Measurements from ENCODE around the gene E2F3. TPM values are rescaled to one million over a fixed set of nuclear protein-coding genes. Genes with fewer than 3 reads are reported as not detected.
"Not testable (repeated sequence)": the region's sequence is repeated elsewhere in the genome, so short reads cannot be mapped to it uniquely, and the experiment has no call there.

The E2F3 gene
- total and polyA plus RNA-seq, 9 donors = 2.5 to 13.2 (median 8.7) TPM

DNA sequence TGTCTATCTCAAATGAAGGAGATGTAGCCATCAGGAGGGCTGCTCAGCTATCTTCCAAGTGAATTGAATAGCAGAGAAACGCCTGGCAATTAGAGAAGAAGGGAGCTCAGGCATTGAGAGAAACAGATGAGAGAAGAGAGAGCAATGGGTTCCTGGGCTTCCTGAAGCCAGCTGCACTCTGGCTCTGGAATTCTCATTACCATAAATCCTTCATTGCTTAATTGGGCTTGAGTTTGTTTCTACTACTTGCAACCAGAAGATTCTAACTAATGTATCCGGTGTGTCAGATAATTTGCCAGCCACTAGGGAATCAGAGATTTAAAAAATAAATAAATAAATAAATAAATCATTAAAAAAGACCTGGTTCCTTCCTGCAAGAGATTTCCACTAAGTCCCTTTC, 107.5 kb downstream of the E2F3 start:
- no peaks in the 10 kb centered on the region for H3K36me3 ChIP-seq (ENCODE audit: control insufficient read depth, insufficient read depth, low read length)
- no peak overlapping the region for H3K4me3 ChIP-seq (ENCODE audit: low read length)
- H3K9me3 ChIP-seq (replicated peaks; ENCODE audit: control insufficient read depth, low read depth, low read length) = no peaks in the 10 kb centered on the region
- DNase-seq = no peak
- no peak overlapping the region for H3K27ac ChIP-seq (ENCODE audit: low read length)
- no CpG with 5 or more reads among the region's 2 CpGs for WGBS (ENCODE audit: insufficient coverage)
- H3K4me1 ChIP-seq (ENCODE audit: control insufficient read depth, insufficient read depth, low read length) = no peaks in the 10 kb centered on the region
- no peaks in the 10 kb centered on the region for H3K27me3 ChIP-seq (ENCODE audit: control insufficient read depth, insufficient read depth, low read length)

DNA sequence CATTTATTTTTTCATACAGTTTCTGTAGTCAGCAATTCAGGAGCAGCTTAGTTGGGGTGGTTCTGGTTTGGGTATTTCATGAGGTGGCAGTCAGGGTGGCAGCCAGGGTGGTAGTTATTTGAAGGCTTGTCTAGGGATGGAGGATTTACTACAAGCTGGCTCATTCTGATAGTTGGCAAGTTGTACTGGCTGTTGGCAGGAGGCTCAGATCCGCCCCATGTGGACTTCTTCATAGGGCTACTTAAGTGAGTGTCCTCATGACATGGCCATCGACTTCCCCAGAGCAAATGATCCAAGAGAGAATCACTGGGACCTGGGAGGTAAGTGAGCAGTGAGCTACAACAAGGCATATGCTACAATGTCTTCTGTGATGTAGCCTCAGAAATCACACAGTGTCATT, 110.2 kb downstream of the E2F3 start:
- Histone ChIP-seq H3K27ac (ENCODE audit: low read length) (no peak overlapping the region), H3K36me3 (ENCODE audit: control insufficient read depth, insufficient read depth, low read length) (no peaks in the 10 kb centered on the region), H3K4me3 (ENCODE audit: low read length) (no peak overlapping the region), H3K27me3 (ENCODE audit: control insufficient read depth, insufficient read depth, low read length) (no peaks in the 10 kb centered on the region), H3K4me1 (ENCODE audit: control insufficient read depth, insufficient read depth, low read length) (no peaks in the 10 kb centered on the region), H3K9me3 (replicated peaks; ENCODE audit: control insufficient read depth, low read depth, low read length) (no peaks in the 10 kb centered on the region)
- no peak for DNase-seq
- 100% methylated on average over 1 of the region's 2 CpGs for WGBS (ENCODE audit: insufficient coverage)

DNA sequence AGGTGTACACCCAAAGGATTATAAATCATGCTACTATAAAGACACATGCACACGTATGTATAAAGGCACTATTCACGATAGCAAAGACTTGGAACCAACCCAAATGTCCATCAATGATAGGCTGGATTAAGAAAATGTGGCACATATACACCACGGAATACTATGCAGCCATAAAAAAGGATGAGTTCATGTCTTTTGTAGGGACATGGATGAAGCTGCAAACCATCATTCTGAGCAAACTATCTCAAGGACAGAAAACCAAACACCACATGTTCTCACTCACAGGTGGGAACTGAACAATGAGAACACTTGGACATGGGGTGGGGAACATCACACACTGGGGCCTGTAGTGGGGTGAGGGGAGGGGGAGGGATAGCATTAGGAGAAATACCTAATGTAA, 123.5 kb downstream of the E2F3 start:
- not testable (repeated sequence) for H3K27ac ChIP-seq (ENCODE audit: low read length); H3K4me3 ChIP-seq (ENCODE audit: low read length); H3K4me1 ChIP-seq (ENCODE audit: control insufficient read depth, insufficient read depth, low read length); H3K27me3 ChIP-seq (ENCODE audit: control insufficient read depth, insufficient read depth, low read length); DNase-seq; H3K36me3 ChIP-seq (ENCODE audit: control insufficient read depth, insufficient read depth, low read length); H3K9me3 ChIP-seq (replicated peaks; ENCODE audit: control insufficient read depth, low read depth, low read length)
- WGBS (ENCODE audit: insufficient coverage) = no CpG with 5 or more reads among the region's 3 CpGs

DNA sequence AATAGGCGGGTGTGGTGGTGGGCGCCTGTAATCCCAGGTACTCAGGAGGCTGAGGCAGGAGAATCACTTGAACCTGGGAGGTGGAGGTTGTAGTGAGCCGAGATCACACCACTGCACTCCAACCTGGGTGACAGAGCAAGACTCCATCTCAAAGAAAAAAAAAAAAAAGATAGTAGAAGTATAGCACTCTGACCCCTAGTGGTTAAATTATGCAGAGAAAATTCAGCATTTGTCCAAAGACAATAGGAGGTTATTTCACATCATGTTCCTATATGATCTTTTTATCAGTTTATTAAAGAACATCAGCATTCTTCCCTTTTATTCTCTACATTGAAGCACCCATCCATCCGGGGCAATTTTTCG, 127.4 kb downstream of the E2F3 start:
- not testable (repeated sequence) for H3K4me1 ChIP-seq (ENCODE audit: control insufficient read depth, insufficient read depth, low read length)

DNA sequence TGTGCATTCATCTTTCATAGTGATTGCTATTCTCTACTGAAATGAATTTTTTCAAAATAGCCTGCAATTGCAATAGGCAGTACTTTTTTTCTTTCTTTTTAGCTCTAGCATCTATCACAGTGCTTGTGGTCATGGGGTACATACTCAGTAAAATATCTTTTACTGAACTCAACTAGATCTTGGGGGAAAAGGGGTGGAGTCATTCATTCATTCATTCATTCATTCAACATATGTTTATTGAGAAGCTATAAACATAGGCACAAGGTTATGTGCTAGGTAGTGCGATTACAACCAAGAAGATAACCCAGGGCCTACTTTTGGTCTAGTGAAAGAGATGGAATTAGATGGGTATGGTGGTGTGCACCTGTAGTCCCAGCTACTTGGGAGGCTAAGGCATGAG, 131.2 kb downstream of the E2F3 start:
- H3K27ac ChIP-seq (ENCODE audit: low read length) = no peak overlapping the region
- no peak overlapping the region for H3K4me3 ChIP-seq (ENCODE audit: low read length)
- H3K4me1 ChIP-seq (ENCODE audit: control insufficient read depth, insufficient read depth, low read length) = peaks cover 11% of the 10 kb centered on the region
- DNase-seq = no peak
- WGBS (ENCODE audit: insufficient coverage) = no CpG with 5 or more reads among the region's 1 CpG
- no peaks in the 10 kb centered on the region for H3K9me3 ChIP-seq (replicated peaks; ENCODE audit: control insufficient read depth, low read depth, low read length)
- peaks cover 7% of the 10 kb centered on the region for H3K36me3 ChIP-seq (ENCODE audit: control insufficient read depth, insufficient read depth, low read length)
- H3K27me3 ChIP-seq (ENCODE audit: control insufficient read depth, insufficient read depth, low read length) = peaks cover 3% of the 10 kb centered on the region

More for the DNA sequence above, 127.4 kb downstream of the E2F3 start:
- not testable (repeated sequence) for H3K27ac ChIP-seq (ENCODE audit: low read length); H3K27me3 ChIP-seq (ENCODE audit: control insufficient read depth, insufficient read depth, low read length); H3K36me3 ChIP-seq (ENCODE audit: control insufficient read depth, insufficient read depth, low read length); H3K9me3 ChIP-seq (replicated peaks; ENCODE audit: control insufficient read depth, low read depth, low read length); H3K4me3 ChIP-seq (ENCODE audit: low read length)
- 28% methylated on average over 2 of the region's 5 CpGs for WGBS (ENCODE audit: insufficient coverage)
- DNase-seq = peak; percentile 49

DNA sequence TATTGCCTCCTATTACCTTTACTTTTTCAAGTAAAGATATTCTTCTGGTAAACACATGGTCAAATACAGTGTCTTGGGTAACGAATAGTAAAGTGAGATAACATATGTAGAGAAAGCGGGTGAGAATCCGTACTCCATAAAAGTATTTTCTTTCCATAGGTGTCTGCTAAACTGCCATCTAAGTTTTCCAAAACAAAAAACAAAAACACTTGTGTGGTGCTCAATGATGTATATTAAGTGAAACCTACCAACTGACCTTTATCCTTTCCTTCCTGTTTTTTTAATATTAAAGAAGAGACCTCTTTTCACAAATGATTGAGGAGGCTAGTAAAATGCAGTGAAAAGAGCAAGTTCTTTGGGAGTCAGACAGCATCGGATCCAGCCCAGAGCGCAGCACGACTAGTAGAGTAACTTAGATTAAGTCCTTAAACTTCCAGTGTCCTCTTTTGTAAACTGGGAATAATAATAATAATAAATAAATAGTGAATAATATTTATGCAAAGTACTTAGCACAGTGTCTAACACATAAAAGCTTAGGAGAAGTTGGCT, 132.1 kb downstream of the E2F3 start:
- no peaks in the 10 kb centered on the region for H3K9me3 ChIP-seq (replicated peaks; ENCODE audit: control insufficient read depth, low read depth, low read length)
- peak overlapping the region; percentile 87 for H3K4me3 ChIP-seq (ENCODE audit: low read length)
- peaks cover 7% of the 10 kb centered on the region for H3K4me1 ChIP-seq (ENCODE audit: control insufficient read depth, insufficient read depth, low read length)
- WGBS (ENCODE audit: insufficient coverage) = no CpG with 5 or more reads among the region's 6 CpGs
- H3K27ac ChIP-seq (ENCODE audit: low read length) = peak overlapping the region; percentile 92
- peaks cover 3% of the 10 kb centered on the region for H3K27me3 ChIP-seq (ENCODE audit: control insufficient read depth, insufficient read depth, low read length)
- peaks cover 7% of the 10 kb centered on the region for H3K36me3 ChIP-seq (ENCODE audit: control insufficient read depth, insufficient read depth, low read length)
- peak; percentile 13 for DNase-seq

DNA sequence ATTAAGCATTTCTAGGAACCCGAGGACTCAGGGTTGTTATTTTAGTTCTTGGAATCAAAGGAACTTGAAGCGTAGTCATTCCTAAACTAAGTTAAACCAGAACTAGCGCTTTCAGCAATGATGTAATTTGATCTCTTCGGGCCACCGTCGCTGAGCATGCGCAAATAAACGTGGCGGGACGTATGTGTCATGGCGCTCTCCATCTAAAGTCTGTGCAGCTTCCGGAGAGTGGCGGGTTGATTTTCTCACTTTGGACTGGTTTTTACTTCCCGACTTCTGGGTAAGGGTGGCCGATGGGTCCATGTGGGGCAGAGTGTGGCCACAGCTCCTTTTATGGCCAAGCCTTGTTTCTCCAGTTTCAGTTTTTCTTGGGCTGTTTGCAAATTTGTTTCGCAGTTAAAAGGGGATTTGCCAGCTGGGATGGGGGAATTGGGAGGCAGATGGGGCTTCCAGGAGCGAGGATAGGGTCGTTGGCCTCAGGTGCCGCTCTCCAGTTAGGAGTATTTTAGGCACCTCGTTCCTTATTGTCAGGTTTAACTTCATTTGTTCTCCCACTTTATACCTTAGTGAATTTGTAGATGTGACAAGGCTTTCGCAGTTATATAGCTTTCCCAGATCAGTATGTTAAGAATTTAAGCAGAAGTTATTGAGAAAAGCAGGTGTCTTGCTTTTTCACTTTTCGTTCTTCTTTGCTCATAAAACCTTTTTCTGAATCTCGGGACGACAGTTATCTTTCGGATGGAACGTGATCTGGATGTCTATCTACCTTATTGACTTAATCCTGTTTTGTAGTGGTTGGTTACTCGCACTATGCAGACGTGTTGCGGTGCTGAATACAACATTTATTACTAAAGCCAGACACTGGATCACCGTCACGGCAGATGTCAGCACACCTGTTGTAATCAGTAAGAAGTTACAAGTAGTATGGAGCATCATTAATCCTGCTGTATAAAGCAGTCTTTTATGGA, 132.9 kb downstream of the E2F3 start, which contains the start of gene CDKAL1:
CDKAL1 (plus strand) TSS at position 163 of the 968 bp plus-strand sequence. CDS start 11,894 bp downstream, outside the sequence.
- H3K27ac ChIP-seq (ENCODE audit: low read length) = peak within 1 kb of the TSS; percentile 92
- H3K4me3 ChIP-seq (ENCODE audit: low read length) = peak within 1 kb of the TSS; percentile 87
- DNase-seq = peak; percentile 98
- no peaks in the 10 kb centered on the region for H3K9me3 ChIP-seq (replicated peaks; ENCODE audit: control insufficient read depth, low read depth, low read length)
- WGBS (ENCODE audit: insufficient coverage) = under 1% methylated on average over 14 of the region's 31 CpGs
- H3K27me3 ChIP-seq (ENCODE audit: control insufficient read depth, insufficient read depth, low read length) = peaks cover 3% of the 10 kb centered on the region
- H3K4me1 ChIP-seq (ENCODE audit: control insufficient read depth, insufficient read depth, low read length) = peaks cover 7% of the 10 kb centered on the region
- H3K36me3 ChIP-seq (ENCODE audit: control insufficient read depth, insufficient read depth, low read length) = peaks cover 7% of the 10 kb centered on the region

DNA sequence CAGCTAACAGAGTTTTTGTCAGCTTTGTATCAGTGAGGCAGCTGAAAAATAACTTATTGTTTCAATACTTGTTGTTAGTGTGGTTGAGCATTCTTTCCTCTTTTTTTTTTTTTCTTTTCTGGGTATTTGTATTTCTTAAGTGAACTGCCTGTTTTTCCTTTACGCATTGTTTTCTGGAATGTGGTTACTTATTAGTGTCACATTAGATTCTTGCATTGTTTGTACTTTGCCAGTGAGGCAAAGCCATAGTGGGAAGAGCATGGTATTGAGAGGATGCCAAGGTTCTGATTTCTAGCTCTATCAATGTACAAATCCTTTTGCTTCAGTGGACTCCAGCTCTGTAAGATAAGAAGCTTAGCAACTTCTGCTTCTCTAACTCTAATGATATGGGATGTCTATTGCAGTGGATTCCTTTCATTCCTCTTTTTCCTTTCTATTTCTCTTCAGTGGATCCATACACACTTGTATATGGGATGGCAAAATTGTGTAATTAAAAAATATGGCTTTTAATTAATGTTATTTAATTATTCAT, 136.5 kb downstream of the E2F3 start:
- peaks cover 7% of the 10 kb centered on the region for H3K4me1 ChIP-seq (ENCODE audit: control insufficient read depth, insufficient read depth, low read length)
- H3K27ac ChIP-seq (ENCODE audit: low read length) = no peak overlapping the region
- WGBS (ENCODE audit: insufficient coverage) = no CpG with 5 or more reads among the region's 1 CpG
- peaks cover 20% of the 10 kb centered on the region for H3K36me3 ChIP-seq (ENCODE audit: control insufficient read depth, insufficient read depth, low read length)
- no peak overlapping the region for H3K4me3 ChIP-seq (ENCODE audit: low read length)
- DNase-seq = no peak
- H3K27me3 ChIP-seq (ENCODE audit: control insufficient read depth, insufficient read depth, low read length) = no peaks in the 10 kb centered on the region
- H3K9me3 ChIP-seq (replicated peaks; ENCODE audit: control insufficient read depth, low read depth, low read length) = no peaks in the 10 kb centered on the region

DNA sequence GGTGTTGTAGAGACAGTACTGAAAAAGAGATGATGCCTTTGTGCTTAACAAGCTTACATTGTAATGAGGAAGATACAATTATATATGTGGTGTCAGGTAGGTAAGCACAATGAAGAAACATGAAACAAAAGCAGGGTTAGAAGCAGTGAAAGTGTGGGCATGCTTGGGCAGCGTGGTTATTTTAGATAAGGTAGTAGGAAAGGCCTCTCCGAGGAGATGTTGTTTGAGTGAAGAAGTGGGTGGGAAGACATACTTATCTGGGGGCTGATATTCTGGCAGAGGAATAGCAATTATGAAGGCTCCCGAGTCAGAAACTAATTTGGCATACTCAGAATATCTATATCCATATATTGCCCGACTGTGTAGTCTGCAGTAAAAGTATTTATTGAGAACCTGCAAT, 137.2 kb downstream of the E2F3 start:
- WGBS (ENCODE audit: insufficient coverage) = 100% methylated on average over 2 of the region's 4 CpGs
- DNase-seq = no peak

DNA sequence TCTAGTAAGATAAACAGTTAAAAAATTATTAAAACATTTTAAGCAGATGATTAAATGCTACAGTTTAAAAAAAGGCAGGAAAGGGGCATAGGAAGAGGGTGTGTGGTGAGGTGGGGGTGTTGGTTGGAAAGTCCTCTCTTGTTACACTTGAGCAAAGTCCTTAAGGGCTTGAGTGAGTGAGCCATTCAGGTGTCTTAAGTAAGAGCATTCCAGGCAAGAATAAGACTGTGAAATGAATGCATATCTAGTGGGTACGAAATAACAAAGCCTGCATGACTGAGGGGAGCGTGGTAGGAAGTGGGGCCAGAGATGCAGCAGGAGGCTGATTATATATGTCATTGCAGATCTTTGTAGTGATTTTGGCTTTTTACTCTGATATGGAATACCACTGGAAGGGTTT, 137.7 kb downstream of the E2F3 start:
- no peak for DNase-seq
- Histone ChIP-seq H3K4me3 (ENCODE audit: low read length) (no peak overlapping the region), H3K36me3 (ENCODE audit: control insufficient read depth, insufficient read depth, low read length) (peaks cover 20% of the 10 kb centered on the region), H3K9me3 (replicated peaks; ENCODE audit: control insufficient read depth, low read depth, low read length) (no peaks in the 10 kb centered on the region), H3K27ac (ENCODE audit: low read length) (no peak overlapping the region), H3K27me3 (ENCODE audit: control insufficient read depth, insufficient read depth, low read length) (no peaks in the 10 kb centered on the region), H3K4me1 (ENCODE audit: control insufficient read depth, insufficient read depth, low read length) (peaks cover 7% of the 10 kb centered on the region)
- WGBS (ENCODE audit: insufficient coverage) = 96% methylated on average over 2 of the region's 2 CpGs

More for the DNA sequence above, 137.2 kb downstream of the E2F3 start:
- Histone ChIP-seq H3K36me3 (ENCODE audit: control insufficient read depth, insufficient read depth, low read length) (peaks cover 20% of the 10 kb centered on the region), H3K27me3 (ENCODE audit: control insufficient read depth, insufficient read depth, low read length) (no peaks in the 10 kb centered on the region), H3K27ac (ENCODE audit: low read length) (no peak overlapping the region), H3K4me3 (ENCODE audit: low read length) (no peak overlapping the region), H3K4me1 (ENCODE audit: control insufficient read depth, insufficient read depth, low read length) (peaks cover 7% of the 10 kb centered on the region), H3K9me3 (replicated peaks; ENCODE audit: control insufficient read depth, low read depth, low read length) (no peaks in the 10 kb centered on the region)
